Activated naive CD4-positive, alpha-beta T cell treated with Interleukin-2 at 50 U/mL for 16 hours (primary cell): ENCODE data around the gene SPRTN.

ENCODE experiments used
- DNase-seq: peaks from one replicate; pipeline ENCODE4 v3.0.0-alpha.2; 2020

The SPRTN gene

DNA sequence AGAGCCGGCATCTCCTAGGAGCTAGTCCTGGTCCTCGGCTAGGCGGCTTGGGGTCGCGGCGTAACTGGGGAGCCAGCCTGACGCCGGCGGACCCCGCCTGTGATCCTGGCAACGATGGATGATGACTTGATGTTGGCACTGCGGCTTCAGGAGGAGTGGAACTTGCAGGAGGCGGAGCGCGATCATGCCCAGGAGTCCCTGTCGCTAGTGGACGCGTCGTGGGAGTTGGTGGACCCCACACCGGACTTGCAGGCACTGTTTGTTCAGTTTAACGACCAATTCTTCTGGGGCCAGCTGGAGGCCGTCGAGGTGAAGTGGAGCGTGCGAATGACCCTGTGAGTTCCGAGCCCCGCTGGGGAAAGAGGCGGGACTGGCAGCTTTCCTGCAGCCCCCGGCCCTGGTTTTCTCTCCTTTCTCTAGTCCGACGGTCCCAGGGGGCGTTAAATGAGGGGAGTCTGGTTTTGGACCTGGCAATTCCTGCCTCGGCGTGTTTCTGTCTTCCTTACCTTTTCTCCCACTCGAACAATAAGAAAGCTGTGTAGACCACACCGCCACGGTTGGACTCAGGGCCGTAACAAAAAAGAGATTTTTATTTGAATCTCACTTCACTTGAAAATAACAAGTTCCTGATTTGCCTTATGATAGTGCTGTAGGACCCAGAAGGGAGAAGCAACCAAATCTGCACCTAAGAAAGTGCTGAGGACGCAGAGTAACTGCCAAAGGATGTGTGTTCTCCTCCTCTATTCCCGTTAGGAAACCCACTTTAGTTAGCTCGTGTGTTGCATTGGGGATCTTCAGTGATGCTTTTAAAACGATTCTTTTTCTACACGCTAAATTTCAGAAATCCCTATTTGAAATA is at the start of gene SPRTN:
TSS of gene SPRTN (plus strand) at position 24 of the 859 bp plus-strand sequence. CDS start at position 115, 91 bp downstream.
- DNase-seq, result no peak

- DNase-seq, result no peak
Measured at GRCh38 chr1:231295938-231296337, 42.2 kb upstream of the SPRTN start.

GRCh38 chr1:231301990-231302389 is 36.1 kb upstream of the SPRTN start:
- no peak for DNase-seq

DNA sequence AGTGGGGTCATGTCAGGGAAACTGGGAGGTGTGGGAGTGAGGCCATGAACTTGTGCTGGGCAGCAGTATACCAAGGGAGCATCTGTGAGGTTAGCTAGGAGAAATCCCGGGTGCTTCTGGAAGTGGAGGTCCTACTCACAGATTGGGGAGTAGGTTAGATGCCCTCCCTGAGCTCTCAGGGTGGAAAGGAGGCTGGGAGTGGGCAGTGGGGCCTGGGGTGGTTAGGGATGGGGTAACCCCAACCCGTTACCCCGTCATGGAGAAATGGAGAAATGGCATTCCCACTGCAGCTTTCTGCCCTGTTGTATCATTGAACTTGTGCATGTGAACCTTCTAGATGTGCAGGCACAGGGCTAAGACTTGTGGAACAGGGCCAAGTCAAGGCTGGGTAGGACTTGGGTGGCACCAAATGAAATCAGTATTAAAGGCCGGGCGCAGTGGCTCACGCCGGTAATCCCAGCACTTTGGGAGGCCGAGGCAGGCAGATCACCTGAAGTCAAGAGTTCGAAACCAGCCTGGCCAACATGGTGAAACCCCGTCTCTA is 27.6 kb upstream of the SPRTN start:
- DNase-seq, result no peak

DNA sequence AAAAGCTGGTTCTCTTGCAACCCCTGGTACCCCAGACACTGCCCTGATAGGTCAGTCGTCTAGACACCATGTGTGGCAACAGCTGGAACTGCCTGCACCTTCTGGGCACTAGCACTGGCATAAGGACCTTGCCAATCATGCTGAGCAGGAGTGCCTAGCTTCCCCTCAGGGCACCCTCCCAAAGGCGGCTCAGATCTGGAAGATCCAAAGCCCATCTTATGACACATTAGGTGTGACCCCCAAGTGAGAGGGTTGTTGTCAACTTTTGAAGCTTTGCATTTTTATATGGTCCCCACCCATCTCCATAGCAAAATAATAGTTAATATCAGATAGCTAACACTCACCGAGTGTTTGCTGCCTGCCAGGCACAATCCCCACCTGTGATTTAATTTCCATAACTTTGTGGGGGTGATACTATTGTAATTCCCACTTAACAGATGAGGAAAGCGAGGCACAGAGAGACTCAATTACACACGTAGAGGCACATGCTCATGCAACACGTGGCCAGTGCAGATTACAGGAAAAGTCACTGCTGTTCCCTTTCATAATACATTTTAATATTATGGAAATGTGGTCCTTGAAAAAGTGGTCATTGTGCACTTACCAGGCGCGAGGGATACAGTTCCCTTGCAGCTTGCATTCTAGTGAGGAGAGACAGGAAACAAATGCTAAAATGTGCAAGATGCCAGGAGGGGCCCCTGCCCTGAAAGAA is 26.2 kb upstream of the SPRTN start:
- no peak for DNase-seq

- no peak for DNase-seq
Measured at GRCh38 chr1:231312432-231312788, 25.7 kb upstream of the SPRTN start.

GRCh38 chr1:231313661-231314060 is 24.4 kb upstream of the SPRTN start:
- no peak for DNase-seq

DNA sequence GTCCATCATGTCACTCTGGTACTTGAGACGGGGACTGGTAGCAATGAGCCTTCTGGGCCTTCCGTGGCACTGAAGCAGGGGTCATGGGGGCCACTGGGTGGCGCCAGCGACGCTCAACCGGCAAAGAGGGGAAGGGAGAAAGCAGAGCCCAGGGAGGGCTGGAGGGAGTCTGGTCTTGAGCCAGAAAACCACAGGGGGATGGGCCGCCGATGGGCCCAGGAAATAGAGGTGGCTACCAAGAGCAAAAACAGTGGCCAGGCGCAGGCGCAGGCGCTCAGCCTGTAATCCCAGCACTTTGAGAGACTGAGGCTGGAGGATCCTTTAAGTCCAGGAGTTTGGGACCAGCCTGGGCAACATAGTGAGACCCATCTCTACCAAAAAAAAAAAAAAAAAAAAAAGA is 22.2 kb upstream of the SPRTN start:
- DNase-seq, result peak; percentile 41

- no peak for DNase-seq
Measured at GRCh38 chr1:231317306-231318014, 20.6 kb upstream of the SPRTN start.

GRCh38 chr1:231318015-231318355 is 20.1 kb upstream of the SPRTN start:
- no peak for DNase-seq

DNA sequence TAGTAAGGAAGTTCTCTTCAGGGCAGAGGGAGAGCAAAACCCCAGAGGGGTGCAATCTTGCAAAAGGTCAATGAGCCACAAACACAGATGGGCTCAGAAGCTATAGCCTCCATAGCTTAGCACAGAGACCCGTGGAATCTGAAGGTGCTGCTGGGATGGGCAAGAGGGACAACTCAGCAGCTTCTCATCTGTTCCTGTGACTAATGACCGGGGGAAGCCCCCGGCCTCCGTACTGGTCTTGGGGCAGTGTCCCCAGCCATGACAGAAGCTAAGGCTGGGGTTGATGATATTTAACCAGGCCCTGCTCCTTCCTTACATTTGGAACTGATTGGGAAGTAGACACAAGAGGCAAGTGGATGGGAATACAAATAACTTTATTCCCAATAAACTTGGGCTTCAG is 19.5 kb upstream of the SPRTN start:
- DNase-seq, result no peak

GRCh38 chr1:231319080-231319479 is 19.0 kb upstream of the SPRTN start:
- DNase-seq, result no peak

DNA sequence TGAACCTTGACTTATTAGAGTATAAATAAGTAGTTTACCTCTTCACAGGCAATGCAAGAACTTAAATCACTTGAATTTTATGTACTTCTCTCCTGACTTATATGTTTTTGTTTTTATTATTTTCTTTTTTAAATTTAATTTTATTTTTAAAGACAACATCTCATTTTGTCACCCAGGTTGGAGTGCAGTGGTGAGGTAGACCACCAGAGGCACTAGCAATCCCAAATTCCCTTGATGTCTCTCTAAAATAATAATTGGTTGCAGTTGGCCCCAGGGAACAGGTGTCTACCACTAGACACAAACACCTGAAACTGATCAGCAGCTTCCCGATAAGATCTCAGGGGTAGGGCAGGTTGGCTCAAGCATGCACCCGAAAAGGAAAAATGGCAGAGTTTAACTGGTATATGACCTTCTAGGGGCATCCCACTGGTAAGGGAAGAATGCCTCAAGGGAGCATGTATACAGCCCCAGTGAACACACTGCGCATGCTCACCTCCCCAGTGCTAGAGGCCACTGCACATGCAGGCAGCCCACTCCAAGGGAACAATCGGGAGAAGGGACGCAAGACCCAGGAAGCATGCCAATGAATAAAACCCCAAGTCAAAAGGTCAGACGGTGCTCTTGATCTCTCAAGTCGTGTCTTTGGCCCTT is 15.1 kb upstream of the SPRTN start:
- DNase-seq, result no peak

- no peak for DNase-seq
Measured at GRCh38 chr1:231324660-231325059, 13.4 kb upstream of the SPRTN start.

DNA sequence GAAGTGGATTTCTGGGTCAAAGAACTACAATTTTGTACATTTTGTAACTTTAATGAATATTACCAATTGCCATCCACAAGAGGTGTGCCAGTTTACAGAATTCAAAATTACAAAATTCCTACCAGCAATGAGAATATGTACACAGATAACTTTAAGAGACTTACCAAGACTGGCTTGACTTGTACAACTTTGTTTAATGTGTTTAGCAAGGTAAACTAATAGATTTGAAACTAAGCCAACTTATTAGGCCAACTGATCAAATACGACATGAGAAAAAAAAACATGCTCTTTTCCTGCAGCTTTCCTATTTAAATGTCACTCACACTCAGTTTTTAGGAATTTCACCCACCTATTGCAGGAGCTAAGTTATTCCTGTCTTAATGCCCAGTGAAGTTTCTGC is 11.8 kb upstream of the SPRTN start:
- no peak for DNase-seq

DNA sequence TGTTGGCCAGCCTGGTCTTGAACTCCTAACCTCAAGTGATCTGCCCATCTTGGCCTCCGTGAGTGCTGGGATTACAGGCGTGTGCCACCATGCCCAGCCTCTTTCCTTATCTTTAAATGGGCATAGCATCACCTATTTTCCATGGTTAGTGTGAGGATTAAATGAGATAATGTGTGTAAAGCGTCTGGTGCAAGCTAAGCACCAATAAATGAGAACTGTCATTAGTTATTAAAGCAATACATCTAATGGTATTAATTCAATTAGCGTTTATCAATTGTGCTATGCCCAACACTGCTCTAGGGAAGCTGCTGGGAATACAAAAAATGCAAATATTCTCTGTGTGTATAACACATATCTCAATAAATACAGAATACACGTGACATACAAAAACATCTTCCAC is 10.5 kb upstream of the SPRTN start:
- DNase-seq, result no peak

DNA sequence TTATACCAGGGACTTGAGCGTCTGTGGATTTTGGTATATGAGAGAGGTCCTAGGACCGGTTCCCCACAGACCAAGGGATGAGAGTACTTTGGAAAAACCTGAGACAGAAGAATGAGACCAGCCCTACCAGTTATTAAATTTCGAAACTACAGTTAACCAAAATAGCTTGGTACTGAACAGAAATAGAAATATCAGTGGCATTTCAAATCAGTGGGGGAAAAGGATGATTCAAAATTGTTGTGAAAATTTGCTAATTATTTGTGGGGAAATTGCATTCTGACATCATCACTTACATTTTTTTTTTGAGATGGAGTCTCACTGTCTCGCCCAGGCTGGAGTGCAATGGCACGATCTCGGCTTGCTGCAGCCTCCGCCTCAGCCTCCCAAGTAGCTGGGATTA is 8.6 kb upstream of the SPRTN start:
- DNase-seq, result no peak

DNA sequence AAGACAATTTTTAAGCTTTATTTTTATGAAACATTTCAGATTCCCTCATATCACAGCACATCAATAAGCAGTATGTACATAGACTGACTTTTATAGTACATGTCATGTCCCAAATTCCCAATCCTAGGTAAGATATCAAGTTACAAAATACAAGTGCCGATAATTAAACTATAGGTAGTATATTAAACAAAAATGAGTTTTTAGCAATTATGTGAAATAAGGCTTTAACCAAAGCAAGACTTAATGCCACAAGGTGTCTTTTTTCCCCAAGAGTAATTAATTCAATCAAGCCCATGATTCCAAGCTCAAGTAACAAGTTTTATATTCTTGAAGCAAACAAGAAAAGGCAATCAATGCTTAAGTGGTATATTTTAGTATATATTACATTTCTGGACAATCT is 5.3 kb upstream of the SPRTN start:
- DNase-seq, result no peak

- no peak for DNase-seq
Measured at GRCh38 chr1:231334079-231334666, 3.9 kb upstream of the SPRTN start.

- DNase-seq, result no peak
Measured at GRCh38 chr1:231334952-231335351, 3.1 kb upstream of the SPRTN start.

- no peak for DNase-seq
Measured at GRCh38 chr1:231335663-231336602, 2.2 kb upstream of the SPRTN start.
